Stimulated activated CD8-positive, alpha-beta memory T cell treated with anti-CD3 and anti-CD28 coated beads, Interleukin-12 subunit alpha, Interleukin-12 subunit beta, amount 100 ng/mL, for 24 hours (primary cell): ENCODE measurements around the gene POU3F1.

Experiments
- DNase-seq: peaks from one replicate; pipeline ENCODE4 v3.0.0-alpha.2; 2020; ENCODE audit errors: extremely low read depth

The POU3F1 gene

DNA sequence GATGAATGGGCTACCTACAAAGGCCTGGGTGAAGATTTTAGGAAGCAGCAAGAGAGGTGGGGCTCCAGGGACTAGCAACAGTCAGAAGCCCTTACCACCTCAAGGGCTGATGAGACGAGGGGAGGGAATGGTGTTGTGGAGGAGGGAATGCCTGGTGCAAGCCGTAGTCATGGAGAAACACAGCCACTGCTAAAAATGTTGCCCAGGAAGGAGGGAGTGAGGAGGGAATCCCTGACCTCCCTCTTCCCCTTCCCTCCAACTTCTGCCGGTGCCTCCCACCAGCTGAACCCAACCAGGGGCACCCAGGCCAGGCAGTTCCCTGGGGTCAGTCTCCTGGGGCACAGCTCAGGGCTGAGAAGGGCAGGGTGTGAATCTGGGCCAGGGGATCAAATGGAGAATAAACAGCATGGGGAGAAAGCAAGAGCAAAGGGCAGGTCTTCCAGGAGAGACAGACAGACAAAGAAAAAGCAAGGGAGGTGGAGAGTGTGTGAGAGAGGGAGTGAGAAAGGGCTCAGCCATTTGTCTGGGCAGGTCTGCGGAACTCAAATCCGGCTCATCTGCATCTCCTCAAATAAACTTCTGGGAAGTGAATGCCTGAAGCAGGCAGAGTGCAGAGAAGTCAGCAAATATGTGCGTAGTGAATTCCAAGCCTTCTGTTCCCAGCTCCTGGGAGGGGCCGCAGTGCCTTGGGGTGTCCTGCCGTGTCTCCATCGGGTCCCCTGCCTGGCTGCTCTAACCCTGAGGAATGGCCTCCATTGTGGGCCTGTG, 27.1 kb upstream of the POU3F1 start:
- DNase-seq = no peak

DNA sequence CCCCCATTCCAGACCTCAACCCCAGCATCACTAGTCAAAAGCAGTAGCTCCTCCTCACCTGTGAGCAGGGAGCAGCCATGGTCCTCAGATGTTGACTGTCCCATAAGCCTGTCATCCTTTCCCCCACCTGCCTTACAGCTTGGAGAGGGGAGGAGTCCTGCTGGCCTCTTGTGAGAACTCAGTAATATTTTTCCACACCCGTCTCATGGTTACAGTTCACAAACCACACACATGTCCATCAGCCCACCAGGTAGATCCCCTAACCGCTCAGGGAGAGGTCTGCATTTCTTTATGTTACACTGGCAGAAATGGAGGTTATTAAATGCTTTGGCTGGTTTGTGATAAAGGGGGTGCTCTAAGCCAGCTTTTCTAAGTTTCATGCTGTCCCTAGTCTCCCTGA, 26.3 kb upstream of the POU3F1 start:
- no peak for DNase-seq

DNA sequence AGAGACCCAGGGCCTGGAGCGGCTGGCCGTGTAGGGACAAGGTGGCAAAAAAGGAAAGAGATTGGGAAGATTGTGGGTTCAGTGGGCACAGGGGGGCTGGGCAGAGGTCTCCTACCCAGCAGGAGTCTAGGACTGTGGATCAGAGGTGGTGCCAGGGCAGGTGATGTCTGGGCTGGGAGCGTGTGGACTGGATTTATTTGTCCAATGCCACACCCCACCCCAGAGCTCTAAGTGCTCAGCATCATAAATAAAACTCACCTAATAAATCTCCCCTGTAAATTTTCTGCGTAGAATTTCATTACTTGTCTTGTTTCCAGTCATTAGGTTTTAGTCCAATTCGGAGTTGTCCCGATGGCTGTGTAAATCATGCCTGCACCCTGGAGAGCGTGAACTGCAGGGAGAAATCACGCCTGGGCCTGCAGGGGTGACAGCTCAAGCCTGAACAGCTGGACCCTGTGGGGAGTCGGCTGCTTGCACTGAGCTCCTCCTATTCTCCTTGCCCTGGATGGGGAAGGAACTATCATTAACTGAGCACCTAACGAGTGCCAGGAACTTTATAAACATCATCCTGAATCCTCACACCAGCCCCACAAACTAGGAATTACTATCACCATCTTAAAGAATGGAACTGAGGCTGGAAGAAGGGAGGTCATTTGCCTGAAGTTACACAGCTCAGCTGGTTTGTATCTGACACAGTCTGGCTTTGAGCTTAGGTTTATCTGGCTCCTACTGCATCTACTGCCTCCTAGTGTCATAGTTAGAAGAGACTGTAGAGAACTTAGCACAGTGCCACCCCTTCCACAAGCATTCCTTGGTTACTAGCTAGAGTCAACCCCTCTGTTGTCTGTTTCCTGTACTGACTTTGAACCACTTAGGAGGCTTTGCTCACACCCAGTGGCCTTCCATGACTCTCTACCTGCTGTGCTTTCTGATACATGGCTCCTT, 25.0 kb upstream of the POU3F1 start:
- DNase-seq = no peak

DNA sequence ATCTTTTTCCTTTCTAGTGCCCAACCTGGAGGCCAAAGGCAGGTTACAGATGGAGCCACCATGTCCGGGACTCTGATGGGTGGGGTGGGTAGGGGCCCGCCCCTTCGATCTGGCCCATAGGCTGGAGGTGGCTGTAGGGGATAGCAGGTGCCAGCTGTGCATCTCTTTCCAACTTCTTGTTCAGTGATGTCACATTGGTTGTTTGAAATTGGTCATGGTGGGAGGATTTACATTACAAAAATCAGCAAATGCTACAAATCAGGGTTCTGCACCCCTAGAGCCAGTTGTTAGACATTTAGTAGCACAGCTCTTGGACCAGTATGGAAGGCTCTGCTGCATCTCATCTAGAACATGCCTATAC, 22.4 kb upstream of the POU3F1 start:
- no peak for DNase-seq

DNA sequence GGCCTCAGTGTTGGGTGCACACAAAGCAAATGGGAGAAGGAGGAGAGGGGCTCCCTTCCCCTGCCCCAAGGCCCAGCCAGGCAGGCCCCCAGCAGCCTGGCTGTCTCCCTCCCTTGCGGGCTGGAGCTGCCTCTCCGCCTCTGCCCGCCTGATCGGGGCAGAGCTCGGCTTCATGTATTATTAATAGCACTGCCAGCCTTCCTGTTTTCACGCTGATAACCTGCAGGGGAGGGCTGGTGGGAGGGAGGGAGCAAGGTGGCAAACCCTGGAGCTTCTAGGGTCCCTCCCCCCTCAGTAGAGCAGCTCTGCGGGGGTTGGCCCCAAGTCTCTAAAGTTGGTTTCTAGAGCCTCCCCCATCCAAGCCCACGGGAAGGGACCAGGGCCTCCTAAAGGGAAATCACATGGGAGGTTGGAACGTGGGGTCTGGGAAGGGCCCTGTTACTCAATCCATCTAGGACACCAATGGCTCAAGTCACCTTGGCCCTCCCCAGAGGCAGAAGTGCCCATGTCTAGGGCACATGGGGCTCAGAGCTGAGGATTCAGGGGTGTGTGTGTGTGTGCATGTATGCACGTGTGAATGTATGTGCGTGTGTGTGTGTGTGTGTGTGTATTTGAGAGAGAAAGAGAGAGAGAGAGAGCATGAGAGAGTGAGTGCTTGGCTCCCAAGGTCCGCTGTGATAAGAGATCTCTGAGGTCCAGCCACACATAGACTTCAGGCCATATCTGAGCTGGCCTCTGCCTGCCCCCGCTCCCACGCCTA, 21.8 kb upstream of the POU3F1 start:
- DNase-seq = no peak

DNA sequence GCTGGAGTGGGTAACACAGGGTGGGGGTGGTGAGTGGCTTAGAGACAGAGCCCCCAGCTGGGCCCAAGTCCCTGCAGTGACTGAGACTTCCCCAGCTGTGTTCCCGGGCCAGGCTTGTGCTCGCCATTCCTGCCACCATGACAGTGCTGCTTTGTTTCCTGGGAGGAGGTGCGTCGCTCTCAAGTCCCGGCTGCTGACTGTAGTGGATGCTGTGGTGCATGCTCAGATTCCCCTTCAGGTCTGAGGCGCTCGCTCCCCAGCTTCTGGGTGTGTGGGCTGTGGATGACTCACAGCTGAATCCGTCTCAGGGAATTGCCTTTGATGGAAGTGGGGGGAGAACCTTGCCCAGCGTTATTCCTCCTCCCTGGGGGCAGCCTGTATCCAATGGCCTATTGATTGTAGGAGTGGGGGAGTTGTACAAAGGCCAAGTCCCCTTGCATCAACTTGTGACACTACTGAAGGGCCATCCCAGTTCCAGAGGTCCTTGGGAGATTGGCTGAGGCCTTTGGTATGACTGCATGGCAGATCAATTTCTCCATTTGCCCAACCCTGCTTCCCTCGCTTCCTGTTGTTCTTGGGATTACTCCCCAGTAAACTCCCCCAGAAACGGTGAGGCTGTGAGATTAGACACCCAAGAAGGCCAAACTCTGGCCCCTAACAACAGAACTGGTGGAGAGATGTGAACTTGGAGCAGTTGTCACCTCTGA, 17.8 kb upstream of the POU3F1 start:
- no peak for DNase-seq

DNA sequence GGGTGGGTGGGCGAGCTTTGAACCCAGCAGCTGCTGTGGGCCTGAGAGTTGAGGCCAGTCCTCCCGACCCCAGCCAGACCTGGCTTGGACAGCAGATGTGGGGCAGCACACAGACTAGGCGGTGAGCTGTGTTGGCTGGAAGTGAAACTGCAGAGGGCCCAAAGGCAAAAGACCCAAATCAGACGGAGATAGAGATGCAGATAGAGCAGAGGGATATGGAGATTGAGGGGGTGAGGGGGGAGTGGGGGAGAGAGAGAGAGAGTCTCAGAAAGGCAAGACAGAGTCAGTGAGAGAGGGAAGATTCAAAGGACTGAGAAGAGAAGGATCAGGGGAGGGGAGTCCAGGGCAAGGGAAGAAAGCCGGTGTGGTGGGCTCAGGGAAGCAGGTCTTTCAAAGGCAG, 17.0 kb upstream of the POU3F1 start:
- no peak for DNase-seq

DNA sequence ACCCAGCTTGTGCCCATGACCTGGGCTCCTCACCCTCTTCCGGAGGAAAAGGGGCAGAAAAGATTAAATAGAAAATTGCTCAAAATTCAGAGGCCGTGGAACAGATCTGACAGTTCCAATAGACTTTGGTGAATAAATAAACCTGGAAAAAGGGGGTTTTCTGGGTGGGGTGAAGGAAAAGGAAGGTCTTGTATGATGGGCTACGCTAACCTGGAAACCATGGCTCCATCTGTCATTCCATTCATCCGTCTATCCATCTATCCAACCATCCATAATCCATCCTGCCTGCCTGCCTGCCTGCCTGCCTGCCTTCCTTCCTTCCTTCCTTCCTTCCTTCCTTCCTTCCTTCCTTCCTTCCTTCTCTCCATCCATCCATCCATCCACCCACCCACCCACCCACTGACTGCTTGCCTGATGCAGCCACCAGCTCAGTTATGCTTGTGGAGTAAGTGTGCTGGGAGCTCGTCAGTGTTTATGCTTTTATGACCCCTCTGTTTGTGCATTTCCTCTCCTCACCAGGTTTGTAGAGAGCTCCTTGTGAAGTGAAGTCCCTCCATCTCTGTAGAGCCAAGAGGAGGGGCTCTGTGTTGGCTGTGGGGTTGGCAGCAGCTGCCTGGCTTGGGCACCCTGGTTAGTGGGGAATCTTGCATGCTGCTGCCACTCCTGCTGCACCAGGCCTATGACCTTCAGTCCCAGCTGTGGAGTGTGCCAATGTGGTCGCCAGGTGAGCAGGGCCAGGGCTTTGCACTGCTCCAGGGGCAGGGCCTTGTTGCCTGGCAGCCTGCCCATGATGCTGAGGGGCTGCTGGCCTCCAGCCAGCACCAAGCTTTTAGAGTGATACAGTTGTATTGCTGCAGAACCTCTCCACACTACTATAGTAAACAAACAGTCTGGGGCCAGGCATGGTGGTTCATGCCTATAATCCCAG, 16.0 kb upstream of the POU3F1 start:
- DNase-seq = no peak

DNA sequence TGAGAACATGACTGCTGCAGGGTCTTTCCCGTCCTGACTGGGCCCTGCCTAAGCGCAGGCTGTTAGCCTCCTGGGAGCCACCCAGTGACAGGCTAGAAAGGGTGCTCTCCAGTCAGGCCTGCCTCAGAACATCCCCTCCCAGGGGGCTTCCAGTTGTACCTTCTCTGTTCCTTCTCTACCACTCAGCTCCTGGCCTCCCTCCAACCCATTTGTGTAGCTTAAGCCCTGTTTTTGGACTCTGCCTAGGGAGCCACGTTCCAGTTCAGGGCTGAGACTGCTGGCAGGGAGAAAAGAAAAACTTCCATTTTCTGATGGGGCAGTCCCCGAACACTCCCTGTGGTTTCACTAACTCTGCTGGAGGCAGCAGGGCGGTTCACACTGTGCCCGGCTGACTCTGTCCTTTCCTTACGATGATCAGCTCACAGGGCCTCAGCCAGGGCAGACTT, 15.3 kb upstream of the POU3F1 start:
- DNase-seq = no peak

DNA sequence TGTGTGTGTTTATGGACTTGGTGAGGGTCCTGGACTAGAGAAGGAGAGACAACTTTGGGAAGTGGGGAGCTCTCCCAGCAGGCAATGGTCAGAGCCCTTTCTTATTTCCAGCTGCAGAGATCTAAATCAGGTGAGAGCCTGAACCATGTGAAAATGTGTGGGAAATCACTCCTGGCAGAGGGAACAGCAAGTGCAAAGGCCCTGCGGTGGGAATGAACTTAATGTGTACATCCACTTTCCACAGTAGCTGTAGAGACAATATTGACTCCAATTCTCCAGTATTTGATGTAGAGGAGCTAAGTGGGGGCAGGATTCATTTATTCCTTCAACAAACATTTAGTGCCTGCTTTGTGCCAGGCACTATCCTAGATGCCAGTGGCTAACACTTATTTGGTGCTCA, 14.7 kb upstream of the POU3F1 start:
- no peak for DNase-seq

DNA sequence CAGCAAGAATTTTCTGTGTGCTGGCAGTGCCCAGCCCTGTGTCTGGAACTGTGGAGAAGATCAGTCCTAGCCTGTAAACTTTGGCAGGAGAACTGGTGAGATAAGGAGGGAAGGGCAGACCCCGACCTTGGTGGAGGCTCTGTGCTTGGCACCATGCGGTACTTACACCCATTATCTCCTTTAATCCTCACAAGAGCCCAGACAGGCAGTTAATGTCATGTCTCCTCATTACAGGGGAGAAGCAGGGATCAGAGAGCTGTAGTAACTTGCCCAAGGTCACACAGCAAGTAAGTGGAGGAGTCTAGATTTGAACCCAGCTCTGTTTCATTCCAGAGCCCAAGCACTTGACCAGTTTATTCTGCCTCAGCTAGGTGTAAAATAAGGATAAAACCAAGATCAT, 13.9 kb upstream of the POU3F1 start:
- DNase-seq = no peak

DNA sequence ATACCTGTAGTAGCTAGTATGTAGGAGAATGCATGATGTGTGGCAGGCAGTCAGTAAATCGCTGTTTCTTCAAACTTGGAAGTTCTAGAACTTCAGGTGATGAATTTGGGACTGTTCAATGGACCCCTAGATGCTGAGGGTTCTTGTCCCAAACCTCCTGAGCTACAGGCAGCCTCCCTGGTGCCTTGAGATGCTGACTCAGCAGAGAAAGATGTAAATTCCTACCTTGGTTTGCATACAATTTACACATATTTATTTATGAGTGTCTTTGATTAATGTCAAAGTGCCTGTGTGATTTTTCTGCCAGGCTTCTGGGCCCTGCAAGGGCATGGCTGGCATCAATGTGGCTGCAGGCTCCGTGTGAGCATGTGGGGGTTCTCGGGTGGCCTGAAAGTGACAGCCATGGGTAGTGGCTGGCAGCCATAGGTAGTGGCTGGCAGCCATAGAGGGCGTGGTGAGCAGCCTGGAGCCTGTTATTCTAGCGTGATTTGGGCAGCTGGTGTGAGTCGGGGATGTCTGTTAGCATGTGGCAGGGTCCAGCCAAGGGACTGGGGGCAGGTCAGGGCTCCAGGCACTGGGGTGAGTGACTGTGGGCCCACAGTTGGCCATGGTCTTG, 13.2 kb upstream of the POU3F1 start:
- no peak for DNase-seq

DNA sequence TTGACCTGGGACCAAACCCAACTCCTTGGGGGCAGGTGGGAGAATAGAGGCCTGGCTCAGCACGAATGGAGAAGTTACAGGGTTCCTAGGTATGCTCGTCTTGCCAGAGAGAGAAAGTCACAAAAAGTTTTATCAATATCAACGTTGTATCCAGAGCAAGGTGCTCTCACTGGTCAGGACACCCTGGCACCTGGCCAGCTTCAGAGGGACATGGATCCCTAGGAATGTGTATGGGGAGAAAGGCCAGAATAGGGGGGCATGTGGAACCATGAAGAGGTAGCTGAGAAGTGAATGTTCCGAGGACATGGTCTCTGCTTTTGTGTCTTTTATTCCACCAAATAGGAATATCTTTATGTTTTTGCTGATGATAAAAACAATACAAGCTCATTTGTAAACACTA, 9.4 kb upstream of the POU3F1 start:
- DNase-seq = no peak

DNA sequence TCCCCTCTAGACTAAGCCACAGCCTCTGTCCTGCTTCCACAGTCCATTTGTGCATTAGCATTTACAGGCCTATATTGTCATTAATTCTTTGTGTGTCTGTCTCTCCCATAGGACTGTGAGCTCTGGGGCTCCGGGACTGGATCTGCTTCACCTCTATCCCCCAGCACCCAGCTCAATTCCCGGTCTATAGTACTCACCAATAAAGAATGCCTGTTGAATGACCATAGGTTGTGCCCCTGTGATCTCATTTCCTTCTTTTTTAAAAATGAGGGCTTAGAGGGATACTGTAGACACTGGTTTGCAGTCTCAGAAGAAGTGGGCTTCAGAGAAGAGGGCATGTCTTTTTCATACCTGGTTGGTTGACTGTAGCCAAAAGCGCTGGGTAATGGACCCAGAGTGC, 8.8 kb upstream of the POU3F1 start:
- no peak for DNase-seq

DNA sequence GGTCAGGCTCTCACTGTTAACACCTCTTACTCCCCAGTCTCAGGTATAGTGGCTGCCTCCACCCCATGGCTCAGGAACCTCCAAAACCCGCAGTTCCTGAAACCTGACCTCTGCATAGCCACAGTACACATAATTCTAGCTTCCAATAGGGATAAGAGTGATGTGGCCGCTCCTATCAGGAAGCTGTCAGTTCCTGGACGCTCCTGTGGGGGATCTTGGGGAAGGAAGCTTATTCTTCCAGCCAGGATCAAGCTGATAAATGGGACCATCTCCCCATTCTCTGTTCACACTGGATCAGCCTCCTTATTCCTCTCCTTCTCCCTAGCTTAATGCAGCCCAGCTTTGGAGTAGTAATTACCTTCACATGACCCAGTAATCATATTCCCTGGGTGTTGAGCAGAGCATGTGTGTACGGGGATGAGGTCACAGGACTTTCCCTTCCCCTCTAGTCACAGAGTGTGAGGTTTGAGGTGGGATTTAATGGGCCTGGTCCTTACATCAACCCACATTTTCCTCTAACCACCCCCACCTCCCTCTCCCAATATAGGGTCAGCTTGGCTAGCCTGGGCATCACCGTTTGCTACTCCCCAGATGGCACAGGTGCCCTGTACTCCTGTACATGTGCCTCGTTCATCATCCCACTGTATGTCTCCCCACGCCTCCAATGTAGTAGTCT, 7.0 kb upstream of the POU3F1 start:
- no peak for DNase-seq

DNA sequence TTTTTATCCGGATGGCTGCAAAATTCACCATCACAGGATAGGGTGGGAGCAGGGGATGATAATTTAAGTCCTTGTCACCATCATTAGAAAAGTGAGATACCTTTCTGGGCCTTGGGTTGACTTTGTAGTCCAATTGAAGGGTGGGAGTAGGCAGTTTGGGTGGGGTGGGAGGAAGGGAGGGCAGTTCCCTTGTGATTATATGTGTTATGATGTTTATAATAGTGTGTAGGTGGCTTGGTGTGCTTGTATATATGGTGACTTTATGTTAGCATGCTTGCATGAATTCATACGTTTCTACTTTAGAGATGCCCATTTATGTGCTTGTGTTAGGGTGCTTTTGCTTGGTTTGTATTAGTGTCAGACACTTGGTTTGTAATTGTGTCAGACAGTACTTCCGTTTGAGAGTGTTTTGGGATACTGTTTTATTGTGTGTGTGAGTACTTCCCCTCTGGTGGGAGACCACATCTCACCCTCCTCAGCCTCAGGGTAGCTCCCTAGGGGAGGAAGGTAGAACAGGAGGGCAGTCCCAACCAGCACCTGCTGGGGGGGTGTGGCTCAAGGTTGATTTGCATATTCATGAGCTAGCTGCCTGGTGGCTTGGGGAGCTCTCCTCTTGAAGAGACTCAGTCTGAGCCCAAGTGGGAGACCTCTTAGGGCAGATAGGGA, 6.3 kb upstream of the POU3F1 start:
- DNase-seq = no peak

DNA sequence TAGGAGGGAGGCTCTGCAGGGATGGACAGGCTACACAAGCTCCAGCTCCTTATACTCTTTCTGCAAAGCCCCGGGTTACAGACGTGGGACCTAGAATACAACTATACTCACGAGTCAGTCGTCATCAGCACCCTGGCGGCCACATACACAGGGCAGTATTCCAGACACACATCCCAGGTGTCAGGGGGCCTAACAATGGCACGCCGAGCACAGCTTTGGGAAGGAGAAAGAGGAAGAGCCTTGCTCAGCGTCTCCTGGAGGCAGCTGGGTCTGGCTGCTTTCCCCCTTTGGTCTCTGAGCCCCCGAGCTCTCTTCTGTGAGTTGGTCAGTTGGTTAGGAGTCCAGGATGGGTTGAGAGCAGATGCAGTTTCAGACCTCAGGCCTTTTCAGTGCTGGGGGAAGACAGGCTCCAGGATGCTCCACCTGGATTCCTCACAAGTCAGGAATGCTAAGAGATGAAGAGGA, 4.5 kb upstream of the POU3F1 start:
- no peak for DNase-seq

DNA sequence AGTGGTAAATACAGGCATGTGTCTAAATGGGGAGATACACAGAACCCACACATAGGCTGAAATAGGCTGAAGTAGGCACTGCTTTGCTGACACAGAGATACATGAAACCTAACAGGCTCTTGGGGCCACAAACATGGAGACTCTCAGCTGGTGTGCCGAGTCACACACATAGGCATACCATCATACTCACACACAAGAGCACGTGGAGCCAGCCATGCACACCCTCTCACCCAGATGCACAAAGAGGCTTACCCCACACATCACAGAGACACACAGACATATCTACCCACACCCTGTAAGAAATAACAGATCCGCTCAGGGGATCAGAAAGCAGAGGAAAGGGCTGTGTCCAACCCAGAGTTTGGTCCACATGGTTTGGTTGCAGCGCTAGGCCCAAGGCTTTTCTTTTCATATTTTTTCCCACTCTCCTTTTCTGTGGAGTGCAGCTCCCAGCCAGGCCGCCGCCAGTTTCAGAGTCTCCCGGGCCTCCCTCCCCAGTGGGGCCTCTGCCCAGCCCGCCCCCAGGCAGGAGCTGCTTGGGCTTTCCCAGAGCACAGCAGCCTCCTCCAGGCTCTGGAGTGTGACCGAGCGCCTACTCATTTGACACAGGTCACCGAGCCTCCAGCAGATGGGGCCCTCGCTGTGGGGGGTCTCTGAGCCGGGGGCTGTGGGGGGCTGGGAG, 3.9 kb upstream of the POU3F1 start:
- no peak for DNase-seq
